GM06990 (cell line): Measurements from ENCODE around the gene ASH1L.

Experiments used
- DNase-seq: peaks from one replicate; pipeline ENCODE4 v3.0.0-alpha.2; 2011; ENCODE audit not compliant: insufficient read length; ENCODE audit errors: extremely low read depth
- H3K27me3 ChIP-seq: replicated peaks from 2 replicates; pipeline ENCODE4 v1.6.0; 2011; ENCODE audit warnings: low read length; ENCODE audit not compliant: control insufficient read depth, insufficient read depth
- H3K36me3 ChIP-seq: 2 replicates; pipeline ENCODE4 v1.5.1; 2011; ENCODE audit warnings: low read length; ENCODE audit not compliant: control insufficient read depth, insufficient read depth
- H3K4me3 ChIP-seq: replicated peaks from 2 replicates; pipeline ENCODE4 v1.5.1; 2011; ENCODE audit warnings: low read depth, mild to moderate bottlenecking, control low read depth, low read length
- TF ChIP-seq, protein P1 (sequence below): IDR thresholded peaks from 2 replicates; pipeline ENCODE4 v1.5.1; 2011; ENCODE audit warnings: low read length, control low read depth, mild to moderate bottlenecking, inconsistent platforms; ENCODE audit not compliant: insufficient read depth, poor library complexity, severe bottlenecking

The ASH1L gene

DNA sequence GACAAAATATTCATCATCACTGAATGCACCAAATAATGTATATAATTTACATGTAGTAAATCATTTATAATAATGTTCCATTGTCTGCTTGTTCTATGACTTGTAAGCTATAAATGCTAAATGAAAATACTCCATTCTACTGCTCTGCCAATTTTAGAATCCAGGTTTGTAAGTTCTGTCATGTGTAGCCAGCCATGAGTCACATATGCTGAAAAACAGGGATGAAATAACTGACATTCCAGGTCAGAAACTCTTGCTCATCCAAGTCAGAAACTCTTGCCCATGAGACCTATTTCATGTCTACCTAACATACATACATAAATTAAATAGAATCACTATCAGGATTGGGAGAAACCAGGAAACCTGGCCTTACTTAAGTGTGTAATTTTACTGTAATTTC lies 95.6 kb downstream of the ASH1L start:
- Histone ChIP-seq H3K36me3 (peaks cover 1% of the 10 kb centered on the region; the same call in 1 of the 2 replicates), H3K4me3 (no peak overlapping the region), H3K27me3 (no peaks in the 10 kb centered on the region)
- no peak for DNase-seq
- TF ChIP-seq, protein P1, sequence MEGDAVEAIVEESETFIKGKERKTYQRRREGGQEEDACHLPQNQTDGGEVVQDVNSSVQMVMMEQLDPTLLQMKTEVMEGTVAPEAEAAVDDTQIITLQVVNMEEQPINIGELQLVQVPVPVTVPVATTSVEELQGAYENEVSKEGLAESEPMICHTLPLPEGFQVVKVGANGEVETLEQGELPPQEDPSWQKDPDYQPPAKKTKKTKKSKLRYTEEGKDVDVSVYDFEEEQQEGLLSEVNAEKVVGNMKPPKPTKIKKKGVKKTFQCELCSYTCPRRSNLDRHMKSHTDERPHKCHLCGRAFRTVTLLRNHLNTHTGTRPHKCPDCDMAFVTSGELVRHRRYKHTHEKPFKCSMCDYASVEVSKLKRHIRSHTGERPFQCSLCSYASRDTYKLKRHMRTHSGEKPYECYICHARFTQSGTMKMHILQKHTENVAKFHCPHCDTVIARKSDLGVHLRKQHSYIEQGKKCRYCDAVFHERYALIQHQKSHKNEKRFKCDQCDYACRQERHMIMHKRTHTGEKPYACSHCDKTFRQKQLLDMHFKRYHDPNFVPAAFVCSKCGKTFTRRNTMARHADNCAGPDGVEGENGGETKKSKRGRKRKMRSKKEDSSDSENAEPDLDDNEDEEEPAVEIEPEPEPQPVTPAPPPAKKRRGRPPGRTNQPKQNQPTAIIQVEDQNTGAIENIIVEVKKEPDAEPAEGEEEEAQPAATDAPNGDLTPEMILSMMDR: no peak

DNA sequence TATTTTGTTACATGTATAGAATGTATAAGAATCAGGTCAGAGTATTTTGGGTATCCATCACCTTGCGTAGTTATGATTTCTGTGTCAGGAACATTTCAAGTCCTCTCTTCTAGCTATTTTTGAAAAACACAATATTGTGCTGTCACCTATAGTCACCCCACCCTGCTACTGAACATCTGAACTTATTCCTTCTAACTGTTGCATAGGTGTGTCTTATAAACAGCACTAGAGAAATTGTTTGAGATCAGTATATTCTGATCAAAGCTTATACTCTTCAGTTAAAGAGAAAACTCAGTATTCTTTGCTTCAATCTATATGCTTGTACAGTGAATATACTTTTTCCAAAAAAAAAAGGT lies 96.0 kb downstream of the ASH1L start:
- TF ChIP-seq, protein P1: no peak
- Histone ChIP-seq H3K4me3 (no peak overlapping the region), H3K36me3 (peaks cover 1% of the 10 kb centered on the region; the same call in 1 of the 2 replicates), H3K27me3 (no peaks in the 10 kb centered on the region)
- DNase-seq: peak; percentile 15

DNA sequence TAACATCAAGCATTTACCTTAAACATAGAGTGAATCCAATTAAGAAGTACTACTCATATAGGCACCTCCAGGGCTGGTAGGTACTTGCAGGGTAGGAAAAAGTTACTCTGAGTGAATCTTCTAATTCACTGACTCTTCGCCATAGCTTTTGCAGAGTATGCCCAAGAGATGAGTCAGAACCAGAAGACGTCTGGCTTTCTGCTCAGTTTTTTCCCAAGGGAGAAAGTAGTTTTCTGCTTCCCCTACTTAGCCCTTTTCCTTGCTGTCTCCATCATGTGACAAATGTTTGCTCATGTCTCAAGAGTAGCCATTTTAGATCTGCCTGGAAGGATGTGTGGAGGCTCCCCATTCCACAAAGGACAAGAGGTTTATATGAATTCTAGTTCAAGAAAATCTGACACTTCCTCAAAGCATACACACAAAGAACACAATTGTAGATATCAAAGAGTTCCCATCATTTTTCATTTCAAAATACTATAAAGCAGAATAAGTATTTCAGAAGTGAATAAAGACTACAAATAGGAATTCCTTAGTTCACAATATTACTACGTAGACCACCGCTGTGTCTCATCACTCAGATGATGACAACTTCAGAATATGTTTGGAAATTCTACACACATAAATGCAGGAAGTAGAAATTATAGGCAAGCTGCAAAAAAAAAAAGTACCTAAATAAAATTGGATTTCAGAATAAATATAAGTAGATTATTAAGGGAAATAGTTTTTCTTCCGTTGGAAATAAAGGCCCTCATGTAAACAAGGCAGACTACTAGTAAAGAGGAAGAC lies 98.5 kb downstream of the ASH1L start:
- H3K36me3 ChIP-seq: 0 out of 2 replicates have a peak, but pooled peaks cover 1% of the 10 kb centered on the region
- no peak for DNase-seq

DNA sequence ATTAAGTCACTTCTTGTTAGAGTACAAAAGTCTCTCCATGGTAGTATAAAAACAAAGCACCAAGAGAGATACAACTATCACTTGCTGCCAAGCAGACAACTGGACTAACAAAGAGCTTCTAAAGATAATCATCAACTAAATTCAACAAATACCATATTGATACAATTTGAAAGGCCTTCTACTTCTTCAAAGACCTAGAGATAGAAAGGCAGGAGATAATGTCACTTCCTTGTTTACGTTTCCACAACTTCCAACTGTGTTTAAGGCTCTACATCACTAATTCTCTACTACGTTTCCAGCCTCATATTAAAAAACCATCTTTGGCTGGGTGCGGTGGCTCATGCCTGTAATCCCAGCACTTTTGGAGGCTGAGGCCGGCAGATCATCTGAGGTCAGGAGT lies 104.5 kb downstream of the ASH1L start:
- Histone ChIP-seq H3K27me3 (no peaks in the 10 kb centered on the region), H3K4me3 (no peak overlapping the region), H3K36me3 (0 out of 2 replicates have a peak, but pooled peaks cover 1% of the 10 kb centered on the region)
- TF ChIP-seq, protein P1: no peak
- no peak for DNase-seq

More for the DNA sequence above, 98.5 kb downstream of the ASH1L start:
- H3K27me3 ChIP-seq: no peaks in the 10 kb centered on the region
- TF ChIP-seq, protein P1: no peak
- H3K4me3 ChIP-seq: no peak overlapping the region

DNA sequence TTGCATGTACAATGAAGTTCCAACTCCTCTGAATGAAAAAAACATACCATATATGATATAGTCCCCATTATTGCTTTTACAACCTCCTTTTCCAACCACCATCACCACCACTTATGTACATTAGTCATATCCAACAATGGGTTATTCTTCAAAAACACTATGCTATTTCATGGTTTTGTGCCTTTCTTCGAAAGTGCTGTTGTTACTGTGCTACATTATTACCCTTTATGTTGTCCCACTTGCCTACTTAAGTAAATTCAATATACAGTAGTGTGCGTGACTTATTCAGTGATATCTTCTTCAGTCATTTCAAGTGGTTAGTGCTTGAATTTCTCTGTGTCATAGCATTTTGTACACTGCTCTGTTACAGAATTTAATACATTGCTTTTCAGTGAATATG lies 105.3 kb downstream of the ASH1L start:
- Histone ChIP-seq H3K36me3 (no peaks in the 10 kb centered on the region; the same call in 1 of the 2 replicates), H3K4me3 (no peak overlapping the region), H3K27me3 (no peaks in the 10 kb centered on the region)
- TF ChIP-seq, protein P1: no peak
- no peak for DNase-seq
